Measurements from ENCODE around the gene FAM217A. TPM values are rescaled to one million over a fixed set of nuclear protein-coding genes. Genes with fewer than 3 reads are reported as not detected.
A peak's percentile ranks its signal among the peaks of the same experiment; 100 is the strongest.

The FAM217A gene
- total and polyA plus RNA-seq, 8 donors = 2.1 to 4.8 (median 2.8) TPM; not detected in 2

GRCh38 chr6:4021133-4021853 is 57.6 kb downstream of the FAM217A start:
- H3K4me1 ChIP-seq = peaks cover 31 to 74% of the 10 kb centered on the region in 2 donors

GRCh38 chr6:4020822-4021132 is 58.2 kb downstream of the FAM217A start:
- H3K9me3 ChIP-seq = no peaks in the 10 kb centered on the region
- peak overlapping the region; percentile 71 to 87 for H3K4me3 ChIP-seq
- intact Hi-C loops (cut with DNase I) = no loop called here
- no peak for ATAC-seq
- H3K4me1 ChIP-seq = peaks cover 31 to 74% of the 10 kb centered on the region in 2 donors
- peak overlapping the region; percentile 97 for H3K27ac ChIP-seq
- DNase-seq = no peak
- no peaks in the 10 kb centered on the region for H3K27me3 ChIP-seq
- H3K36me3 ChIP-seq = no peaks in the 10 kb centered on the region
- TF ChIP-seq CTCF (IDR thresholded peaks at IDR 0.05) = no peak

More at GRCh38 chr6:4021133-4021853, 57.6 kb downstream of the FAM217A start:
- no peaks in the 10 kb centered on the region for H3K27me3 ChIP-seq
- peak in 1 of 2 donors; percentile 24 for TF ChIP-seq CTCF (IDR thresholded peaks at IDR 0.05)
- H3K4me3 ChIP-seq = peak overlapping the region; percentile 71 to 87
- peak; percentile 95 to 99 (median 98) for DNase-seq
- intact Hi-C loops (cut with DNase I) = no loop called here
- no peaks in the 10 kb centered on the region for H3K9me3 ChIP-seq
- ATAC-seq = peak; percentile 82
- no peaks in the 10 kb centered on the region for H3K36me3 ChIP-seq
- H3K27ac ChIP-seq = peak overlapping the region; percentile 97

- ATAC-seq (peak; percentile 1), DNase-seq (no peak)
- no peaks in the 10 kb centered on the region for H3K27me3 ChIP-seq
- intact Hi-C loops (cut with DNase I) = no loop called here
- peaks cover 31 to 59% of the 10 kb centered on the region in 2 donors for H3K4me1 ChIP-seq
- peak overlapping the region; percentile 95 to 98 for H3K27ac ChIP-seq
- H3K36me3 ChIP-seq = no peaks in the 10 kb centered on the region
- H3K4me3 ChIP-seq = peak overlapping the region; percentile 70 to 77
- no peak for TF ChIP-seq CTCF (IDR thresholded peaks at IDR 0.05)
- no peaks in the 10 kb centered on the region for H3K9me3 ChIP-seq
Observed at GRCh38 chr6:4018924-4019236, 60.1 kb downstream of the FAM217A start.

Other genes starting within 250 kb of the FAM217A start
- gene FAM50B, start 229.8 kb downstream of the FAM217A start, total RNA-seq = 10 to 100 TPM; 11.6 to 12.7 TPM
- gene FAM50B, start 229.8 kb downstream of the FAM217A start, polyA plus RNA-seq (ENCODE audit: insufficient read length in 6 of 6) = 10 to 100 TPM in 3 of 6 donors, 1 to 10 TPM in 3; 8.5 to 20.3 (median 10.1) TPM
- 10 to 100 TPM; 34.4 to 42.0 TPM for gene ECI2, start 56.4 kb upstream of the FAM217A start, total RNA-seq
- 10 to 100 TPM; 71.0 to 86.5 (median 77.2) TPM for gene ECI2, start 56.4 kb upstream of the FAM217A start, polyA plus RNA-seq (ENCODE audit: insufficient read length in 6 of 6)